ENCODE results near the gene MORC3. TPM values are rescaled to one million over a fixed set of nuclear protein-coding genes. Genes with fewer than 3 reads are reported as not detected.

Gene MORC3
- polyA plus RNA-seq, 1 donor (not counting 4 experiments of a cell fraction or from before 2014, with no cell fraction given): 38.1 TPM

GRCh38 chr21:36395353-36396111, 75.5 kb downstream of the MORC3 start:
- FAIRE-seq: no peak
- TF ChIP-seq EZH2 (IDR thresholded peaks at IDR 0.05; ENCODE audit: low read length) (no peak), CTCF (optimal IDR thresholded peaks at IDR 0.05 in 1 of 3, IDR thresholded peaks at IDR 0.05 in 1 of 3, conservative IDR thresholded peaks at IDR 0.05 in 1 of 3; ENCODE audit: extremely low read depth in 1 of 3, insufficient read depth in 2 of 3, low read length in 3 of 3) (no peak)
- H3K36me3 ChIP-seq (ENCODE audit: control insufficient read depth in 2 of 2, extremely low read depth in 1 of 2, insufficient read depth in 2 of 2, low read length in 2 of 2): peaks cover 0 to 10% of the 10 kb centered on the region in 2 experiments

GRCh38 chr21:36396325-36396724, 76.3 kb downstream of the MORC3 start:
- DNase-seq (ENCODE audit: low read depth, low spot score) (no peak), FAIRE-seq (no peak)
- H3K79me2 ChIP-seq (ENCODE audit: control insufficient read depth, insufficient read depth, low read length): no peaks in the 10 kb centered on the region
- H3K36me3 ChIP-seq (ENCODE audit: control insufficient read depth in 2 of 2, extremely low read depth in 1 of 2, insufficient read depth in 2 of 2, low read length in 2 of 2): peaks cover 0 to 10% of the 10 kb centered on the region in 2 experiments
- no peak overlapping the region for H3K4me2 ChIP-seq (ENCODE audit: control insufficient read depth, extremely low read depth, insufficient read depth, low read depth, low read length)
- no peak for TF ChIP-seq EZH2 (IDR thresholded peaks at IDR 0.05; ENCODE audit: low read length)
- no peak for TF ChIP-seq CTCF (optimal IDR thresholded peaks at IDR 0.05 in 1 of 3, IDR thresholded peaks at IDR 0.05 in 1 of 3, conservative IDR thresholded peaks at IDR 0.05 in 1 of 3; ENCODE audit: extremely low read depth in 1 of 3, insufficient read depth in 2 of 3, low read length in 3 of 3)
- H2AFZ ChIP-seq (ENCODE audit: control insufficient read depth, low read length): no peak overlapping the region
- dilution Hi-C loops (cut with MboI; ENCODE audit: extremely low pct_ligation_motif_present, low sequenced_read_pairs): no loop called here
- no peak overlapping the region for H3K9ac ChIP-seq (ENCODE audit: control insufficient read depth, extremely low read depth, insufficient read depth, low read length)
- no peaks in the 10 kb centered on the region for H3K4me1 ChIP-seq (ENCODE audit: control insufficient read depth, extremely low read depth, insufficient read depth, low read length)
- no peak overlapping the region for H3K4me3 ChIP-seq (ENCODE audit: control insufficient read depth in 2 of 3, extremely low read depth in 1 of 3, insufficient read depth in 2 of 3, low read depth in 1 of 3, low read length in 3 of 3)
- no peak overlapping the region for H3K27ac ChIP-seq (ENCODE audit: control insufficient read depth, insufficient read depth, low read length)
- H4K20me1 ChIP-seq (ENCODE audit: control insufficient read depth, extremely low read depth, insufficient read depth, low read length): no peaks in the 10 kb centered on the region
- H3K9me1 ChIP-seq (ENCODE audit: control insufficient read depth, extremely low read depth, insufficient read depth, low read length): no peaks in the 10 kb centered on the region
- no peaks in the 10 kb centered on the region for H3K9me3 ChIP-seq (ENCODE audit: control insufficient read depth, low read depth, low read length)
- H3K27me3 ChIP-seq (ENCODE audit: control insufficient read depth, extremely low read depth, insufficient read depth, low read length): no peaks in the 10 kb centered on the region

More at GRCh38 chr21:36395353-36396111, 75.5 kb downstream of the MORC3 start:
- H2AFZ ChIP-seq (ENCODE audit: control insufficient read depth, low read length): no peak overlapping the region
- H3K4me3 ChIP-seq (ENCODE audit: control insufficient read depth in 2 of 3, extremely low read depth in 1 of 3, insufficient read depth in 2 of 3, low read depth in 1 of 3, low read length in 3 of 3): no peak overlapping the region
- no peaks in the 10 kb centered on the region for H3K27me3 ChIP-seq (ENCODE audit: control insufficient read depth, extremely low read depth, insufficient read depth, low read length)
- H3K79me2 ChIP-seq (ENCODE audit: control insufficient read depth, insufficient read depth, low read length): no peaks in the 10 kb centered on the region
- no peaks in the 10 kb centered on the region for H3K9me1 ChIP-seq (ENCODE audit: control insufficient read depth, extremely low read depth, insufficient read depth, low read length)
- H4K20me1 ChIP-seq (ENCODE audit: control insufficient read depth, extremely low read depth, insufficient read depth, low read length): no peaks in the 10 kb centered on the region
- H3K9me3 ChIP-seq (ENCODE audit: control insufficient read depth, low read depth, low read length): no peaks in the 10 kb centered on the region
- H3K27ac ChIP-seq (ENCODE audit: control insufficient read depth, insufficient read depth, low read length): no peak overlapping the region
- DNase-seq (ENCODE audit: low read depth, low spot score): no peak
- no peaks in the 10 kb centered on the region for H3K4me1 ChIP-seq (ENCODE audit: control insufficient read depth, extremely low read depth, insufficient read depth, low read length)
- dilution Hi-C loops (cut with MboI; ENCODE audit: extremely low pct_ligation_motif_present, low sequenced_read_pairs): no loop called here
- no peak overlapping the region for H3K4me2 ChIP-seq (ENCODE audit: control insufficient read depth, extremely low read depth, insufficient read depth, low read depth, low read length)
- no peak overlapping the region for H3K9ac ChIP-seq (ENCODE audit: control insufficient read depth, extremely low read depth, insufficient read depth, low read length)

Measured in keratinocyte (primary cell).